HepG2 (cell line): Measurements from ENCODE around the gene CHDH. TPM values are rescaled to one million over a fixed set of nuclear protein-coding genes. Genes with fewer than 3 reads are reported as not detected.

Source experiments
- AGO2 ChIP-seq: fragments of 200-400 bp; formaldehyde crosslinking; optimal IDR thresholded peaks from 2 replicates; pipeline ENCODE3; 2017; ENCODE audit warnings: mild to moderate bottlenecking, low read depth, low read length, moderate library complexity
- GATAD2A ChIP-seq: IDR thresholded peaks from 2 replicates; pipeline ENCODE4 v1.6.1; 2016
- ISL2 ChIP-seq: sonication (generic); formaldehyde crosslinking; IDR thresholded peaks from 2 replicates; pipeline ENCODE4 v1.5.0; 2020; ENCODE audit warnings: missing genetic modification reagents
- MEIS1 ChIP-seq: sonication (generic); formaldehyde crosslinking; IDR thresholded peaks from 2 replicates; pipeline ENCODE4 v1.9.0; 2021; ENCODE audit warnings: mild to moderate bottlenecking, missing genetic modification reagents, moderate library complexity, borderline replicate concordance
- NONO ChIP-seq, 2 experiments: fragments of 450-650 bp in 1 of 2; sonication (generic) in 1 of 2; formaldehyde crosslinking in 1 of 2; IDR thresholded peaks in 1 of 2; conservative IDR thresholded peaks in 1 of 2; 2 replicates each; pipeline versions ENCODE4 v1.6.1 to v1.8.0; 2017 to 2022; ENCODE audit warnings: mild to moderate bottlenecking in 1 of 2, missing genetic modification reagents in 1 of 2, moderate library complexity in 1 of 2
- RAD21 ChIP-seq: fragments of 450-650 bp; formaldehyde crosslinking; IDR thresholded peaks from 2 replicates; pipeline ENCODE4 v1.5.0; 2020; ENCODE audit warnings: mild to moderate bottlenecking
- RXRA ChIP-seq: sonication (generic); formaldehyde crosslinking; IDR thresholded peaks from 2 replicates; pipeline ENCODE4 v1.5.1; 2020; ENCODE audit warnings: missing genetic modification reagents
- SNAI1 ChIP-seq: sonication (generic); formaldehyde crosslinking; IDR thresholded peaks from 2 replicates; pipeline ENCODE4 v1.5.0; 2020; ENCODE audit warnings: mild to moderate bottlenecking, missing genetic modification reagents, borderline replicate concordance
- STAT5B ChIP-seq: sonication (generic); formaldehyde crosslinking; IDR thresholded peaks from 2 replicates; pipeline ENCODE4 v1.4.0; 2020; ENCODE audit warnings: missing genetic modification reagents
- ZBTB42 ChIP-seq: sonication (generic); formaldehyde crosslinking; IDR thresholded peaks from 2 replicates; pipeline ENCODE4 v1.5.0; 2020; ENCODE audit warnings: mild to moderate bottlenecking, missing genetic modification reagents
- ZNF441 ChIP-seq: sonication (generic); formaldehyde crosslinking; IDR thresholded peaks from 2 replicates; pipeline ENCODE4 v1.7.0; 2021; ENCODE audit warnings: missing genetic modification reagents, borderline replicate concordance
- ZNF7 ChIP-seq: IDR thresholded peaks from 2 replicates; pipeline ENCODE4 v1.6.1; 2016; ENCODE audit warnings: missing biosample characterization, missing genetic modification reagents
- ZNF839 ChIP-seq: sonication (generic); formaldehyde crosslinking; IDR thresholded peaks from 2 replicates; pipeline ENCODE4 v1.4.0; 2020; ENCODE audit warnings: missing genetic modification reagents, mild to moderate bottlenecking, borderline replicate concordance
- polyA plus RNA-seq, 8 experiments: library from polyadenylated mRNA; depleted of rRNA in 3 of 8; stranded (reverse) in 7 of 8; unstranded in 1 of 8; fragments of >200 nt; fragmentation: Illumina TruSeq in 4 of 8; extraction: Trizol in 4 of 8; gene quantifications; 2 replicates each; pipeline versions ENCODE4 v1.2.1 to v1.2.3, GENCODE V29; 2011 to 2016; ENCODE audit warnings: low read depth in 4 of 8, missing spikeins in 1 of 8, mixed read lengths in 1 of 8; ENCODE audit not compliant: insufficient read depth in 1 of 8
- total RNA-seq, 5 experiments: library from RNA; depleted of rRNA; stranded (reverse); fragments of >200 nt; fragmentation: Illumina TruSeq; extraction: Trizol; gene quantifications; 2 replicates each; pipeline ENCODE4 v1.2.3, GENCODE V29; 2016; ENCODE audit warnings: low read depth in 1 of 5
- TF ChIP-seq, protein P1 (sequence below): fragments of 450-650 bp; IDR thresholded peaks from 2 replicates; pipeline ENCODE4 v1.6.1; 2017
- TF ChIP-seq, protein P2 (sequence below): sonication (generic); formaldehyde crosslinking; IDR thresholded peaks from 2 replicates; pipeline ENCODE4 v1.5.0; 2020; ENCODE audit warnings: missing genetic modification reagents, mild to moderate bottlenecking, borderline replicate concordance
- TF ChIP-seq, protein P3 (sequence below): sonication (generic); formaldehyde crosslinking; IDR thresholded peaks from 2 replicates; pipeline ENCODE4 v1.4.0; 2020; ENCODE audit warnings: missing genetic modification reagents
- TF ChIP-seq, protein P4 (sequence below): sonication (generic); formaldehyde crosslinking; IDR thresholded peaks from 2 replicates; pipeline ENCODE4 v1.5.0; 2020; ENCODE audit warnings: mild to moderate bottlenecking, missing genetic modification reagents
- TF ChIP-seq, protein P5 (sequence below): sonication (generic); formaldehyde crosslinking; IDR thresholded peaks from 2 replicates; pipeline ENCODE4 v1.8.1; 2023; ENCODE audit warnings: mild to moderate bottlenecking, missing genetic modification reagents, borderline replicate concordance

CHDH gene
- total and polyA plus RNA-seq, 2 of the 13 experiments (the other 11 are each of a cell fraction or from before 2014, with no cell fraction given) = 28.1 to 48.9 TPM

DNA sequence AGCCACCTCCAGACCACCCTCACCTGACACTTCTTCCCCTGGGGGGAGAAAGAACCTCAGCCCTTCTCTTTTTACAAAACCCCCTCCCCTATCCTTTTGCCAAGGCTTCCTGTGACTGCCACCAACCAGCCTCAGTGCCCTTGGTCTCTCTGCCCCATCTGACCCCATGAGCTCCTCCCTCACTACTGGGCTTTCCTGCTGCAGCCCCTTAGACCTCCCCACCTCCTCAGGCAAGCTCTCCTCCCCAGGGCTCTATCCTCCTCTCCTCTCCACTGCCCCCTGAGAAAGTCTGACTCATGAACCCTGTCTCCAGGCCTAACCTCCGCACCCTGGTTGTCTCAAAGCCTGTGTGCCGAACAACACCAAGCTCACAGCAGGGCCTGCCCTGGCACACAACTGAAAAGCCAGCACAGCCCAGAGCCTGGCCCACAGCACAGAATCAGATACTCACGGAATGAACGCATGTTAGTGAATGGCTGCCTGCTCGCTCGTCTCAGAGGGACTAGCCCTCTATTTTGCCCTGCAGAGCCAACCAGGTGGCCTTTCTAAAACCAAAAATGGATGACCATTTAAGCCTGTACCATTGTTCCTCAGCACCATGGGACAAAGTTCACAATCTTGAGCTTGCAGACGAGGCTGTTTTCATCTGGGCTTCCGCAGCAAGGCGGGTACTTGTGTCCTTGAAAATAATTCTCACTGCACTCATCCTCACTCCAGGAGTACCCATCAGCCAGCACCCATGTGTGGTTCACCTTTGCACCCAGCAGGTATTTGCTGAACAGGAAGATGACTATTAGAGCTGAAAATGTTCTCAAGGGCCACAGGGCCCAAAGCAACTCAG, 1.7 kb downstream of the CHDH start (continued):
- no peak for TF ChIP-seq ZNF839 (CRISPR knock-in tag)
- TF ChIP-seq SNAI1 (CRISPR knock-in tag) = no peak
- TF ChIP-seq, protein P1, sequence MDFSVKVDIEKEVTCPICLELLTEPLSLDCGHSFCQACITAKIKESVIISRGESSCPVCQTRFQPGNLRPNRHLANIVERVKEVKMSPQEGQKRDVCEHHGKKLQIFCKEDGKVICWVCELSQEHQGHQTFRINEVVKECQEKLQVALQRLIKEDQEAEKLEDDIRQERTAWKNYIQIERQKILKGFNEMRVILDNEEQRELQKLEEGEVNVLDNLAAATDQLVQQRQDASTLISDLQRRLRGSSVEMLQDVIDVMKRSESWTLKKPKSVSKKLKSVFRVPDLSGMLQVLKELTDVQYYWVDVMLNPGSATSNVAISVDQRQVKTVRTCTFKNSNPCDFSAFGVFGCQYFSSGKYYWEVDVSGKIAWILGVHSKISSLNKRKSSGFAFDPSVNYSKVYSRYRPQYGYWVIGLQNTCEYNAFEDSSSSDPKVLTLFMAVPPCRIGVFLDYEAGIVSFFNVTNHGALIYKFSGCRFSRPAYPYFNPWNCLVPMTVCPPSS = no peak
- TF ChIP-seq, protein P2, sequence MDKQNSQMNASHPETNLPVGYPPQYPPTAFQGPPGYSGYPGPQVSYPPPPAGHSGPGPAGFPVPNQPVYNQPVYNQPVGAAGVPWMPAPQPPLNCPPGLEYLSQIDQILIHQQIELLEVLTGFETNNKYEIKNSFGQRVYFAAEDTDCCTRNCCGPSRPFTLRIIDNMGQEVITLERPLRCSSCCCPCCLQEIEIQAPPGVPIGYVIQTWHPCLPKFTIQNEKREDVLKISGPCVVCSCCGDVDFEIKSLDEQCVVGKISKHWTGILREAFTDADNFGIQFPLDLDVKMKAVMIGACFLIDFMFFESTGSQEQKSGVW (CRISPR knock-in tag) = 0 out of 2 replicates have a peak, but pooled peaks have one; percentile 16
- TF ChIP-seq, protein P3, sequence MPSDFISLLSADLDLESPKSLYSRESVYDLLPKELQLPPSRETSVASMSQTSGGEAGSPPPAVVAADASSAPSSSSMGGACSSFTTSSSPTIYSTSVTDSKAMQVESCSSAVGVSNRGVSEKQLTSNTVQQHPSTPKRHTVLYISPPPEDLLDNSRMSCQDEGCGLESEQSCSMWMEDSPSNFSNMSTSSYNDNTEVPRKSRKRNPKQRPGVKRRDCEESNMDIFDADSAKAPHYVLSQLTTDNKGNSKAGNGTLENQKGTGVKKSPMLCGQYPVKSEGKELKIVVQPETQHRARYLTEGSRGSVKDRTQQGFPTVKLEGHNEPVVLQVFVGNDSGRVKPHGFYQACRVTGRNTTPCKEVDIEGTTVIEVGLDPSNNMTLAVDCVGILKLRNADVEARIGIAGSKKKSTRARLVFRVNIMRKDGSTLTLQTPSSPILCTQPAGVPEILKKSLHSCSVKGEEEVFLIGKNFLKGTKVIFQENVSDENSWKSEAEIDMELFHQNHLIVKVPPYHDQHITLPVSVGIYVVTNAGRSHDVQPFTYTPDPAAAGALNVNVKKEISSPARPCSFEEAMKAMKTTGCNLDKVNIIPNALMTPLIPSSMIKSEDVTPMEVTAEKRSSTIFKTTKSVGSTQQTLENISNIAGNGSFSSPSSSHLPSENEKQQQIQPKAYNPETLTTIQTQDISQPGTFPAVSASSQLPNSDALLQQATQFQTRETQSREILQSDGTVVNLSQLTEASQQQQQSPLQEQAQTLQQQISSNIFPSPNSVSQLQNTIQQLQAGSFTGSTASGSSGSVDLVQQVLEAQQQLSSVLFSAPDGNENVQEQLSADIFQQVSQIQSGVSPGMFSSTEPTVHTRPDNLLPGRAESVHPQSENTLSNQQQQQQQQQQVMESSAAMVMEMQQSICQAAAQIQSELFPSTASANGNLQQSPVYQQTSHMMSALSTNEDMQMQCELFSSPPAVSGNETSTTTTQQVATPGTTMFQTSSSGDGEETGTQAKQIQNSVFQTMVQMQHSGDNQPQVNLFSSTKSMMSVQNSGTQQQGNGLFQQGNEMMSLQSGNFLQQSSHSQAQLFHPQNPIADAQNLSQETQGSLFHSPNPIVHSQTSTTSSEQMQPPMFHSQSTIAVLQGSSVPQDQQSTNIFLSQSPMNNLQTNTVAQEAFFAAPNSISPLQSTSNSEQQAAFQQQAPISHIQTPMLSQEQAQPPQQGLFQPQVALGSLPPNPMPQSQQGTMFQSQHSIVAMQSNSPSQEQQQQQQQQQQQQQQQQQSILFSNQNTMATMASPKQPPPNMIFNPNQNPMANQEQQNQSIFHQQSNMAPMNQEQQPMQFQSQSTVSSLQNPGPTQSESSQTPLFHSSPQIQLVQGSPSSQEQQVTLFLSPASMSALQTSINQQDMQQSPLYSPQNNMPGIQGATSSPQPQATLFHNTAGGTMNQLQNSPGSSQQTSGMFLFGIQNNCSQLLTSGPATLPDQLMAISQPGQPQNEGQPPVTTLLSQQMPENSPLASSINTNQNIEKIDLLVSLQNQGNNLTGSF (CRISPR knock-in tag) = no peak
- peak; percentile 45 for TF ChIP-seq GATAD2A (CRISPR knock-in tag)
- no peak for TF ChIP-seq AGO2
- TF ChIP-seq, protein P4, sequence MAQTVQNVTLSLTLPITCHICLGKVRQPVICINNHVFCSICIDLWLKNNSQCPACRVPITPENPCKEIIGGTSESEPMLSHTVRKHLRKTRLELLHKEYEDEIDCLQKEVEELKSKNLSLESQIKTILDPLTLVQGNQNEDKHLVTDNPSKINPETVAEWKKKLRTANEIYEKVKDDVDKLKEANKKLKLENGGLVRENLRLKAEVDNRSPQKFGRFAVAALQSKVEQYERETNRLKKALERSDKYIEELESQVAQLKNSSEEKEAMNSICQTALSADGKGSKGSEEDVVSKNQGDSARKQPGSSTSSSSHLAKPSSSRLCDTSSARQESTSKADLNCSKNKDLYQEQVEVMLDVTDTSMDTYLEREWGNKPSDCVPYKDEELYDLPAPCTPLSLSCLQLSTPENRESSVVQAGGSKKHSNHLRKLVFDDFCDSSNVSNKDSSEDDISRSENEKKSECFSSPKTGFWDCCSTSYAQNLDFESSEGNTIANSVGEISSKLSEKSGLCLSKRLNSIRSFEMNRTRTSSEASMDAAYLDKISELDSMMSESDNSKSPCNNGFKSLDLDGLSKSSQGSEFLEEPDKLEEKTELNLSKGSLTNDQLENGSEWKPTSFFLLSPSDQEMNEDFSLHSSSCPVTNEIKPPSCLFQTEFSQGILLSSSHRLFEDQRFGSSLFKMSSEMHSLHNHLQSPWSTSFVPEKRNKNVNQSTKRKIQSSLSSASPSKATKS (CRISPR knock-in tag) = no peak
- TF ChIP-seq MEIS1 (CRISPR knock-in tag) = 0 out of 2 replicates have a peak, but pooled peaks have one; percentile 27
- TF ChIP-seq NONO (IDR thresholded peaks at IDR 0.05) = no peak
- no peak; the same call in none of the 2 replicates for TF ChIP-seq NONO (CRISPR knock-in tag; conservative IDR thresholded peaks at IDR 0.05)
- no peak for TF ChIP-seq RAD21
- peak; percentile 20; the same call in 1 of the 2 replicates for TF ChIP-seq ZNF441 (CRISPR knock-in tag)
- no peak for TF ChIP-seq STAT5B (CRISPR knock-in tag)
- TF ChIP-seq, protein P5, sequence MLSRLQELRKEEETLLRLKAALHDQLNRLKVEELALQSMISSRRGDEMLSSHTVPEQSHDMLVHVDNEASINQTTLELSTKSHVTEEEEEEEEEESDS (CRISPR knock-in tag) = no peak
- no peak for TF ChIP-seq ZNF7 (CRISPR knock-in tag)
- TF ChIP-seq RXRA (CRISPR knock-in tag) = peak; percentile 14
- TF ChIP-seq ZBTB42 (CRISPR knock-in tag) = no peak
- peak; percentile 59; the same call in 1 of the 2 replicates for TF ChIP-seq ISL2 (CRISPR knock-in tag)
